Nephron progenitor cell (in vitro differentiated cells): ENCODE measurements around the gene CENPT.

ENCODE experiments used
- DNase-seq: peaks from one replicate; pipeline ENCODE4 v3.0.0; 2021
- H3K27ac Mint-ChIP-seq: 2 replicates; pipeline ENCODE4 v1.8.0; 2021; ENCODE audit warnings: mild to moderate bottlenecking, moderate library complexity, mixed read lengths
- H3K27me3 Mint-ChIP-seq: 2 replicates; pipeline ENCODE4 v1.8.0; 2021; ENCODE audit warnings: mild to moderate bottlenecking, low read depth, mixed read lengths; ENCODE audit not compliant: poor library complexity
- H3K36me3 Mint-ChIP-seq: 2 replicates; pipeline ENCODE4 v1.8.0; 2021; ENCODE audit warnings: low read depth, mixed read lengths
- H3K4me1 Mint-ChIP-seq: 2 replicates; pipeline ENCODE4 v1.8.0; 2021; ENCODE audit warnings: mixed read lengths
- H3K4me3 Mint-ChIP-seq: 2 replicates; pipeline ENCODE4 v1.8.0; 2021; ENCODE audit warnings: mild to moderate bottlenecking, moderate library complexity, mixed read lengths
- H3K9me3 Mint-ChIP-seq: 2 replicates; pipeline ENCODE4 v1.8.0; 2021; ENCODE audit warnings: mild to moderate bottlenecking, moderate library complexity, mixed read lengths
- TF ChIP-seq, protein P1 (sequence below): fragments of 200-600 bp; sonication (generic); IDR thresholded peaks from 2 replicates; pipeline ENCODE4 v1.5.0; 2021; ENCODE audit warnings: antibody characterized with exemption

The CENPT gene

GRCh38 chr16:67879462-67879861 is 32.0 kb upstream of the CENPT start:
- Mint-ChIP-seq H3K9me3 (no peaks in the 10 kb centered on the region), H3K27me3 (no peaks in the 10 kb centered on the region), H3K36me3 (peaks cover 26% of the 10 kb centered on the region), H3K27ac (no peak overlapping the region), H3K4me1 (peaks cover 15% of the 10 kb centered on the region), H3K4me3 (no peak overlapping the region)
- DNase-seq, result no peak
- TF ChIP-seq, protein P1, sequence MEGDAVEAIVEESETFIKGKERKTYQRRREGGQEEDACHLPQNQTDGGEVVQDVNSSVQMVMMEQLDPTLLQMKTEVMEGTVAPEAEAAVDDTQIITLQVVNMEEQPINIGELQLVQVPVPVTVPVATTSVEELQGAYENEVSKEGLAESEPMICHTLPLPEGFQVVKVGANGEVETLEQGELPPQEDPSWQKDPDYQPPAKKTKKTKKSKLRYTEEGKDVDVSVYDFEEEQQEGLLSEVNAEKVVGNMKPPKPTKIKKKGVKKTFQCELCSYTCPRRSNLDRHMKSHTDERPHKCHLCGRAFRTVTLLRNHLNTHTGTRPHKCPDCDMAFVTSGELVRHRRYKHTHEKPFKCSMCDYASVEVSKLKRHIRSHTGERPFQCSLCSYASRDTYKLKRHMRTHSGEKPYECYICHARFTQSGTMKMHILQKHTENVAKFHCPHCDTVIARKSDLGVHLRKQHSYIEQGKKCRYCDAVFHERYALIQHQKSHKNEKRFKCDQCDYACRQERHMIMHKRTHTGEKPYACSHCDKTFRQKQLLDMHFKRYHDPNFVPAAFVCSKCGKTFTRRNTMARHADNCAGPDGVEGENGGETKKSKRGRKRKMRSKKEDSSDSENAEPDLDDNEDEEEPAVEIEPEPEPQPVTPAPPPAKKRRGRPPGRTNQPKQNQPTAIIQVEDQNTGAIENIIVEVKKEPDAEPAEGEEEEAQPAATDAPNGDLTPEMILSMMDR, result no peak

DNA sequence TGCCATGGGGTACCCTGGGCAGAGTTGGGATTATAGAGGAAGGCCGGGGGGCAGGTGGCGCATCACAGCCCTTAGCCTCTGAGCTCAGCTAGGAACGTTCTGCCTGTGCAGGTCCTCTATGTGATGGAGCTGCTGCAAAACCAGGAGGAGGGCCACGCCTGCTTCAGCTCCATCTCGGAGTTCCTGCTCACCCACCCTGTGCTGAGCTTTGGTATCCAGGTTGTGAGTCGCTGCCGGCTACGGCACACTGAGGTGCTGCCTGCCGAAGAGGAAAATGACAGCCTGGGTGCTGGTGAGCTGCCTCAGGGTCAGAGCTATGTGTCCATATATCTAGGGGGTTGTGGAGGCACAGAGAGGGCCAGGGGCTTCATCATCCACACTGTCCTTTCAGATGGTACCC is 31.4 kb upstream of the CENPT start:
- no peaks in the 10 kb centered on the region for H3K27me3 Mint-ChIP-seq

GRCh38 chr16:67878232-67878631 is 30.7 kb upstream of the CENPT start:
- H3K9me3 Mint-ChIP-seq, result no peaks in the 10 kb centered on the region
- H3K27me3 Mint-ChIP-seq, result no peaks in the 10 kb centered on the region
- H3K4me1 Mint-ChIP-seq, result peaks cover 23% of the 10 kb centered on the region
- TF ChIP-seq, protein P1, result no peak
- H3K4me3 Mint-ChIP-seq, result no peak overlapping the region
- peaks cover 21% of the 10 kb centered on the region for H3K36me3 Mint-ChIP-seq
- H3K27ac Mint-ChIP-seq, result no peak overlapping the region
- DNase-seq, result no peak

More for the DNA sequence above, 31.4 kb upstream of the CENPT start:
- TF ChIP-seq, protein P1, result no peak
- H3K9me3 Mint-ChIP-seq, result no peaks in the 10 kb centered on the region
- no peak overlapping the region for H3K4me3 Mint-ChIP-seq
- no peak overlapping the region for H3K27ac Mint-ChIP-seq
- H3K4me1 Mint-ChIP-seq, result peaks cover 18% of the 10 kb centered on the region
- H3K36me3 Mint-ChIP-seq, result peaks cover 24% of the 10 kb centered on the region
- no peak for DNase-seq

- Mint-ChIP-seq H3K4me3 (no peak overlapping the region), H3K36me3 (peaks cover 19% of the 10 kb centered on the region), H3K9me3 (no peaks in the 10 kb centered on the region), H3K4me1 (peaks cover 28% of the 10 kb centered on the region), H3K27ac (no peak overlapping the region), H3K27me3 (no peaks in the 10 kb centered on the region)
- no peak for DNase-seq
- TF ChIP-seq, protein P1, result no peak
Measured at GRCh38 chr16:67877064-67877463, 29.6 kb upstream of the CENPT start.

DNA sequence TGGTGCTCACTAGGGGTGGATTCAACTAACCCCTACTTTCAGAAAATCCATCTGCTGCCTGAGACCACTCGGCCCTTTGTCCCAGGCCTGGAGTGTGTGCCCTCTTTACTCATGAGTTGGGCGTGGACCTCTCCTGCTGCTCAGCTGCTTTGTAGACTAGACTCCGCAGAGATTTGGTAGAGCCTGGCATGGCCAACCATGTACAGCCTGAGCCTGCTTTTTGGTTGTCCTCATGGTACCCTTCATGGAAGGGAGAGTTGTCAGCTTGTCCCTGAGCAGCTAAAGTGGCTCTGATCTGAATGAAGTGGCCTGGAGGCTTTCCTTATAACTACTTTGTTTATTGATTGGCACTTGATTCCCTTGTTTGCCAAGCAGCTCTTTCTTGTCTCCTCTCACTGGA is 26.9 kb upstream of the CENPT start:
- no peak for DNase-seq
- Mint-ChIP-seq H3K4me1 (peaks cover 28% of the 10 kb centered on the region), H3K27ac (no peak overlapping the region), H3K36me3 (peaks cover 32% of the 10 kb centered on the region), H3K27me3 (no peaks in the 10 kb centered on the region), H3K9me3 (no peaks in the 10 kb centered on the region), H3K4me3 (peak overlapping the region; percentile 94)
- TF ChIP-seq, protein P1, result no peak
